ENCODE measurements around the gene PSEN2.

DNA sequence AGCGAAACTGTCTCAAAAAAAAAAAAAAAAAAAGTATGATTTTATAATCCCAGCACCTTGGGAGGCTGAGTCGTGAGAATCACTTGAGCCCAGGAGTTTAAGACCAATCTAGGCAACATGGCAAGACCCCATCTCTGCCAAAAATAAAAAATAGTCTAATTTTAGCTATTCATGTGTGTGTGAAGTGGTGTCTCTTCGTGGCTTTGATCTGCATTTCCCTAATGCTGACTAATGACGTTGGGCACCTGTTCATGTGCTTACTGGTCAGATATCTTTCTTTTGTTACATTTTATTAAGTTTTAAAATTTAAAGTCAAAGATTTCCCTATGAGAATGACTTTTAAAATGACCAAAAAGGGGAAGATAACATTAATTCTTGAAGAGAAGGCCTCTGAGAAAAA, 31.0 kb downstream of the PSEN2 start:
- TF ChIP-seq POLR2A (IDR thresholded peaks at IDR 0.05; ENCODE audit: low read length), result no peak
- TF ChIP-seq GATA1 (IDR thresholded peaks at IDR 0.05; ENCODE audit: low read depth, low read length), result no peak

All from erythroblast (primary cell).